BE2C (cell line): ENCODE results near the gene FASTKD1.
"Not testable (repeated sequence)": the region's sequence is repeated elsewhere in the genome, so short reads cannot be mapped to it uniquely, and the experiment has no call there.

Experiments
- DNase-seq: peaks from one replicate; pipeline ENCODE4 v3.0.0-alpha.2; 2020
- H3K27me3 ChIP-seq: fragments of 250-450 bp; sonication (Bioruptor Pico); 2 replicates; pipeline ENCODE4 v1.5.1; 2020; ENCODE audit warnings: mild to moderate bottlenecking
- H3K36me3 ChIP-seq: fragments of 250-450 bp; sonication (Bioruptor Pico); 2 replicates; pipeline ENCODE4 v1.5.1; 2020; ENCODE audit warnings: mild to moderate bottlenecking
- H3K4me1 ChIP-seq: fragments of 250-450 bp; sonication (Bioruptor Pico); 2 replicates; pipeline ENCODE4 v1.5.1; 2020
- H3K4me3 ChIP-seq: 2 replicates; pipeline ENCODE4 v1.5.1; 2011; ENCODE audit warnings: low read depth, low read length
- H3K9me3 ChIP-seq: fragments of 250-450 bp; sonication (Bioruptor Pico); 2 replicates; pipeline ENCODE4 v1.5.1; 2020
- CTCF ChIP-seq: IDR thresholded peaks from 2 replicates; pipeline ENCODE4 v1.5.1; 2012; ENCODE audit warnings: mild to moderate bottlenecking, low read depth, low read length

The FASTKD1 gene

DNA sequence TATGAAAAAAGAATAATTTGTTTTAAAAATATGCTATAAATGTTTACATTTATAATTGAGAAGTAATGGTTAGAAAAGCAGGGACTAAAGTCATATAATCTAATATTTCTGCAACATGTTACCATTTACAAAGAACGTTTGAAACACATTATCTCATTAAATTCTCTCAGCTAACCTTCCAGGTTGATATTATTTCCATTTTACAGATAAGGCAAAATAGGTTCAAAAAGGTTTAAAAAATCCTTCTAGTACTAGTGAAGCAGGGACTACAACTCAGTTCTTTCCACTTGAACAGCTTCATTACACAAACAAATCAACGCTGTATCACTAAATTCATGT, 875 bp downstream of the FASTKD1 start:
- TF ChIP-seq CTCF = no peak
- H3K4me3 ChIP-seq = peak overlapping the region; percentile 85
- no peaks in the 10 kb centered on the region for H3K4me1 ChIP-seq
- DNase-seq = no peak
- H3K9me3 ChIP-seq = no peaks in the 10 kb centered on the region
- no peaks in the 10 kb centered on the region for H3K27me3 ChIP-seq
- H3K36me3 ChIP-seq = no peaks in the 10 kb centered on the region

- H3K4me1 ChIP-seq = no peaks in the 10 kb centered on the region
- H3K4me3 ChIP-seq = peak overlapping the region; percentile 85
- no peaks in the 10 kb centered on the region for H3K9me3 ChIP-seq
- no peaks in the 10 kb centered on the region for H3K36me3 ChIP-seq
- no peak for DNase-seq
- no peak for TF ChIP-seq CTCF
- no peaks in the 10 kb centered on the region for H3K27me3 ChIP-seq
Observed at GRCh38 chr2:169572189-169572588, 1.5 kb downstream of the FASTKD1 start.

DNA sequence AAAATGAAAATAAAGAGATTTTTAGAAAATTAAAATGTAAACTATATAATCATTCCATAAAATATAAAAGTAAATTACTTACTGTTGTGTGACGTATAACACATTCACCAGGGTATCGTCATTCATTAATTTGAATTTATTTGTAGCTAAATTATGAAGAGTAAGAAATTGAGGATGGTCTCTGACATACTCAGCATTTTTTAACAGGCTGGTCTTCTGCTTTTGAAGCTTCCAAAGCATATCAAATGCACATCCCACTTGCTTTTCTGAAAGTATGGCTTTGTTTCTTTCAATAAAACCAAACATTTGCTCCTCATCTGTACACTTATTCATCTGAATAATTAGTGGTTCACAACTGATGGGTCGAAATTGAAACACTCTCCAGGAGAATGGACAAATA, 2.1 kb downstream of the FASTKD1 start:
- no peak for DNase-seq
- Histone ChIP-seq H3K4me1 (no peaks in the 10 kb centered on the region), H3K4me3 (no peak overlapping the region), H3K27me3 (no peaks in the 10 kb centered on the region), H3K9me3 (no peaks in the 10 kb centered on the region), H3K36me3 (no peaks in the 10 kb centered on the region)
- no peak for TF ChIP-seq CTCF

- DNase-seq, H3K36me3 ChIP-seq, H3K27me3 ChIP-seq, H3K9me3 ChIP-seq, H3K4me1 ChIP-seq, H3K4me3 ChIP-seq: not testable (repeated sequence)
Observed at GRCh38 chr2:169570752-169571151, 2.9 kb downstream of the FASTKD1 start.

DNA sequence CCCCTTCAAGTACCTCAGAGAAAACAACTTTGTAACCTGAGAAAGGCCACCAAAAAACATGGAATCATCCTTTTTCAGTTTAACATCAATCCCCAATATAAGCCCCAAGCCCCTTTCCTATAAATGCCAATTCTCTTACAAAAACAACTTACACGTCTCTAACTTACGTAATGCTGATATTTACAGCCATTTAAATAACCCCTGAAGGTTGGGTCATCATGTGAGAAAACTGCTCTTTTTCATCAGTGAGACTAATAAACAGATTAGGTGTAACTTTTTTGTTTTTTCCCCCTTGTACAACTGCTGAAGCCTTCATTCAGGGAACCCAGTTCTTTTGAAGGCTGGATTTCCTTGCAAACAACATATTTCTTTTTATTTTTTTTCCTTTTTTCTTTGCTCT, 3.7 kb downstream of the FASTKD1 start:
- H3K9me3 ChIP-seq = no peaks in the 10 kb centered on the region
- H3K4me1 ChIP-seq = no peaks in the 10 kb centered on the region
- H3K4me3 ChIP-seq = no peak overlapping the region
- no peak for DNase-seq
- no peak for TF ChIP-seq CTCF
- H3K27me3 ChIP-seq = no peaks in the 10 kb centered on the region
- H3K36me3 ChIP-seq = no peaks in the 10 kb centered on the region

GRCh38 chr2:169565686-169566085, 8.0 kb downstream of the FASTKD1 start:
- H3K9me3 ChIP-seq = no peaks in the 10 kb centered on the region
- DNase-seq = no peak

More at GRCh38 chr2:169565686-169566085, 8.0 kb downstream of the FASTKD1 start:
- Histone ChIP-seq H3K27me3 (no peaks in the 10 kb centered on the region), H3K4me1 (no peaks in the 10 kb centered on the region), H3K4me3 (no peak overlapping the region), H3K36me3 (no peaks in the 10 kb centered on the region)
- no peak for TF ChIP-seq CTCF
